ENCODE data around the gene DHX57. TPM values are rescaled to one million over a fixed set of nuclear protein-coding genes. Genes with fewer than 3 reads are reported as not detected.
"Not testable (repeated sequence)": the region's sequence is repeated elsewhere in the genome, so short reads cannot be mapped to it uniquely, and the experiment has no call there.

Gene DHX57
- total RNA-seq, 2 experiments from 2014 or later = 14.8 to 16.3 TPM

GRCh38 chr2:38778687-38779082 is 97.0 kb downstream of the DHX57 start:
- Mint-ChIP-seq H3K27ac (peak overlapping the region; percentile 98), H3K4me1 (peaks cover 17% of the 10 kb centered on the region), H3K4me3 (peak overlapping the region; percentile 99), H3K9me3 (no peaks in the 10 kb centered on the region), H3K27me3 (peaks cover 19% of the 10 kb centered on the region), H3K36me3 (peaks cover 14% of the 10 kb centered on the region)
- POLR2A ChIA-PET = interaction anchor here (0.6 to 3.5 kb wide), 2 partner anchors 28 to 91 kb away, joined by 3 to 40 read pairs; partner anchors contain the start of gene SRSF7
- DNase-seq (no peak), ATAC-seq (ENCODE audit: low read depth) (no peak)

DNA sequence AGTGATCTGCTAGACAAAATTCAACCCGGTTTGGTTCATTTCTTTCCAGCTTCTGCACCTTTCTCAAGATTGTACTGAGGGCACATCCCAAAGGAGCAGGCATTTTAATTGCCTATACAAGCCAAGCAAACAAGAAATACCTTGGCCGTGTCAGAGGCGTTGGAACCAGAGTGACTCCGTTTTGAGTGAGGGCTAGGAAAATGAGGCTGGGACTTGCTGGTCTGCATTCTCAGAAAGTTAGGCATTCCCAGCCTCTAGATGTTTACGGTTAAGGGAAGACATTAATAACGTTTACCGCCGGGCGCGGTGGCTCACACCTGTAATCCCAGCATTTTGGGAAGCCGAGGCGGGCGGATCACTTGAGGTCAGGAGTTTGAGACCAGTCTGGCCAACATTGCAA is 99.2 kb downstream of the DHX57 start:
- Mint-ChIP-seq H3K4me3 (peak overlapping the region; percentile 15), H3K36me3 (peaks cover 11% of the 10 kb centered on the region), H3K27ac (no peak overlapping the region), H3K4me1 (peaks cover 17% of the 10 kb centered on the region), H3K9me3 (no peaks in the 10 kb centered on the region), H3K27me3 (peaks cover 29% of the 10 kb centered on the region)
- DNase-seq (no peak), ATAC-seq (ENCODE audit: low read depth) (no peak)
- POLR2A ChIA-PET = interaction anchor here (3.5 kb wide), 1 partner anchor 25 kb away, joined by 40 read pairs; the partner anchor contains the start of gene SRSF7

GRCh38 chr2:38775921-38776225 is 99.9 kb downstream of the DHX57 start:
- H3K36me3 Mint-ChIP-seq = peaks cover 8% of the 10 kb centered on the region
- H3K4me1 Mint-ChIP-seq = peaks cover 17% of the 10 kb centered on the region
- H3K27me3 Mint-ChIP-seq = peaks cover 29% of the 10 kb centered on the region
- ATAC-seq (ENCODE audit: low read depth) (no peak), DNase-seq (no peak)
- H3K4me3 Mint-ChIP-seq = no peak overlapping the region
- POLR2A ChIA-PET = interaction anchor here (0.7 to 1.8 kb wide), 2 partner anchors 25 to 43 kb away, joined by 3 to 12 read pairs; partner anchors contain the start of gene SRSF7
- no peak overlapping the region for H3K27ac Mint-ChIP-seq
- H3K9me3 Mint-ChIP-seq = no peaks in the 10 kb centered on the region

DNA sequence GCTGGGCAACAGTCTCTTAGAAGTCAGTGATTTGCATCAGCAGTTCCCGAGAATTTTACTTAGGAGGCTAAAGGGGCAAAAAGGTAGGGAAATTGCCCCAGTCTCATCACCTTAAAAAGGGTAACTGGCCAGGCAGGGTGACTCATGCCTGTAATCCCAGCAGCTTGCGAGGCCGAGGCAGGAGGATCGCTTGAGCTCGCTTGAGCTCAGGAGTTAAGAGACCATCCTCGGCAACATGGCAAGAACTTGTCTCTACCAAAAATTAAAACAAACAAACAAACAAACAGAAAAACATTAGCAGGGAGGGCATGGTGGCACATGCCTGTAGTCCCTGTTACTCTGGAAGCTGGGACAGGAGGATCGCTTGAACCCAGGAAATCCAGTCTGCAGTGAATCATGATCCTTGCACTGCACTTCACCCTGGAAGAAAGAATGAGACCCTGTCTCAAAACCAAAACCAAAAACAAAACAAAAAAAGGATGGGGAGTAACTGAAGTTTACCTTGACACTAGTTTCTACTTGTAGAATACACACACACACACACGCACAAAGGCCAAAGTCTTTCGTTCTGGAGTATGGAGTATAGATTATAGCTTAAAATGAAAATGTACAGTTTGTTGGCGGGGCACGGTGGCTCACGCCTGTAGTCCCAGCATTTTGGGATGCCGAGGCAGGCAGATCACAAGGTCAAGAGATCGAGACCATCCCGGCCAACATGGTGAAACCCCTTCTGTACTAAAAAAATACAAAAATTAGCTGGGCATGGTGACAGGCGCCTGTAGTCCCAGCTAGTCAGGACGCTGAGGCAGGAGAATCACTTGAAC is 100.4 kb downstream of the DHX57 start:
- Mint-ChIP-seq H3K4me1 (peaks cover 19% of the 10 kb centered on the region), H3K27me3 (peaks cover 29% of the 10 kb centered on the region), H3K27ac (no peak overlapping the region), H3K9me3 (no peaks in the 10 kb centered on the region), H3K36me3 (peaks cover 4% of the 10 kb centered on the region), H3K4me3 (no peak overlapping the region)
- no peak for DNase-seq
- POLR2A ChIA-PET = interaction anchor here (0.7 to 1.8 kb wide), 2 partner anchors 24 to 43 kb away, joined by 3 to 12 read pairs; partner anchors contain the start of gene SRSF7
- ATAC-seq (ENCODE audit: low read depth) = no peak

- no peaks in the 10 kb centered on the region for H3K36me3 Mint-ChIP-seq
- peaks cover 24% of the 10 kb centered on the region for H3K27me3 Mint-ChIP-seq
- peaks cover 5% of the 10 kb centered on the region for H3K4me1 Mint-ChIP-seq
- POLR2A ChIA-PET = interaction anchor here (5.6 kb wide), 1 partner anchor 21 kb away, joined by 25 read pairs; the partner anchor contains the start of gene SRSF7
- no peaks in the 10 kb centered on the region for H3K9me3 Mint-ChIP-seq
- no peak overlapping the region for H3K27ac Mint-ChIP-seq
- no peak for DNase-seq
- H3K4me3 Mint-ChIP-seq = no peak overlapping the region
- no peak for ATAC-seq (ENCODE audit: low read depth)
Observed at GRCh38 chr2:38771632-38772031, 104.1 kb downstream of the DHX57 start.

DNA sequence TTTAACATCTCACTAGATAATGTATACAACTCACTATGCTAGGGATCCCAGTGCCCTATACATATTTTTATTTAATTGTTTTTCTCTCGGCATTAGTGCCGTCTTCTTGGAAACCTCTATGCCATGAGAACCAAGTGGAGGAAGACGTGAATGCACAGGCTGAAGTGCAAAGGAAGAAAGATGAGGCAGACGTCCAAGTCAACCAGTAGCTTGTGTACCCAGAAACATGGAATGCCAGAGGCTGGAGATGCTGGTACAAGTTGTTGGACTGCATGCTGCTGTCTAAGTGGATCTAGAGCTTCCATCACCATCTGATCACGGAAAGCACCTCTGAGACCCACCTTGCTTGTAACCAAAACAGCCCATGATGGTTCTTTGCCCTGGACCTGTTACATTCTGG is 110.2 kb downstream of the DHX57 start:
- ATAC-seq (ENCODE audit: low read depth) = no peak
- POLR2A ChIA-PET = interaction anchor here (2.2 kb wide), 1 partner anchor 15 kb away, joined by 9 read pairs; the partner anchor contains the start of gene SRSF7
- DNase-seq = no peak
- Mint-ChIP-seq H3K9me3 (no peaks in the 10 kb centered on the region), H3K27me3 (peaks cover 4% of the 10 kb centered on the region), H3K4me3 (no peak overlapping the region), H3K4me1 (peaks cover 6% of the 10 kb centered on the region), H3K27ac (no peak overlapping the region), H3K36me3 (peaks cover 2% of the 10 kb centered on the region)

DNA sequence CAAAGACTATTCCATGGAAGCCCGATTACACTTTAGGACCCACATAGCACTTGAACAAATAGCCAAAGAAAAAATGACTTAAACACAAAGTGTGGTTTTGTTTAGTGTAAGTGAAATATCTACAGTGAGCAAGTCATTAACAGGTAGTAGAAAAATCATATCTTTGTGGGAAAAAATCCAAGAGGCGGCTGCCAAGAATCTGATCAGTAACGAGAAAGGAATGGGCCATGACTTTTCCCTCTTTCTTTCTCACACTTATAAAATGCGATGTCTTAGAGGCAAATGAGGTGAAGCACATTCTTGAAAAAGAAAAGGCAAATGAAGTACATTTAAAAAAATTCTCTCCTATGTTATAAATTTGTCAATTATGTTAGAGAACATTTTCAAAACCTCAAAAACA is 110.6 kb downstream of the DHX57 start:
- no peak overlapping the region for H3K4me3 Mint-ChIP-seq
- peaks cover 2% of the 10 kb centered on the region for H3K36me3 Mint-ChIP-seq
- H3K4me1 Mint-ChIP-seq = peaks cover 6% of the 10 kb centered on the region
- ATAC-seq (ENCODE audit: low read depth) (no peak), DNase-seq (no peak)
- H3K27me3 Mint-ChIP-seq = peaks cover 4% of the 10 kb centered on the region
- POLR2A ChIA-PET = interaction anchor here (2.2 kb wide), 1 partner anchor 14 kb away, joined by 9 read pairs; the partner anchor contains the start of gene SRSF7
- no peaks in the 10 kb centered on the region for H3K9me3 Mint-ChIP-seq
- H3K27ac Mint-ChIP-seq = no peak overlapping the region

GRCh38 chr2:38763728-38764127 is 112.0 kb downstream of the DHX57 start:
- Mint-ChIP-seq H3K36me3 (peaks cover 2% of the 10 kb centered on the region), H3K9me3 (no peaks in the 10 kb centered on the region), H3K27ac (no peak overlapping the region), H3K4me3 (no peak overlapping the region), H3K27me3 (peaks cover 4% of the 10 kb centered on the region), H3K4me1 (peaks cover 6% of the 10 kb centered on the region)
- POLR2A ChIA-PET = interaction anchor here (3.5 kb wide), 1 partner anchor 13 kb away, joined by 62 read pairs; the partner anchor contains the start of gene SRSF7
- no peak for ATAC-seq (ENCODE audit: low read depth)
- DNase-seq = no peak

GRCh38 chr2:38763228-38763627 is 112.5 kb downstream of the DHX57 start:
- POLR2A ChIA-PET = interaction anchor here (3.5 kb wide), 1 partner anchor 12 kb away, joined by 62 read pairs; the partner anchor contains the start of gene SRSF7
- peaks cover 6% of the 10 kb centered on the region for H3K4me1 Mint-ChIP-seq
- H3K4me3 Mint-ChIP-seq = peak overlapping the region; percentile 25
- H3K27me3 Mint-ChIP-seq = peaks cover 4% of the 10 kb centered on the region
- ATAC-seq (ENCODE audit: low read depth) (peak; percentile 97), DNase-seq (no peak)
- H3K9me3 Mint-ChIP-seq = no peaks in the 10 kb centered on the region
- peaks cover 2% of the 10 kb centered on the region for H3K36me3 Mint-ChIP-seq
- no peak overlapping the region for H3K27ac Mint-ChIP-seq

- DNase-seq; H3K9me3 Mint-ChIP-seq; H3K27ac Mint-ChIP-seq; H3K4me3 Mint-ChIP-seq; POLR2A ChIA-PET; H3K36me3 Mint-ChIP-seq; H3K27me3 Mint-ChIP-seq; ATAC-seq (ENCODE audit: low read depth): not testable (repeated sequence)
- peaks cover 14% of the 10 kb centered on the region for H3K4me1 Mint-ChIP-seq
Observed at GRCh38 chr2:38755891-38756290, 119.8 kb downstream of the DHX57 start.

- Mint-ChIP-seq H3K27me3 (no peaks in the 10 kb centered on the region), H3K4me3 (peak overlapping the region; percentile 80), H3K27ac (peak overlapping the region; percentile 86), H3K4me1 (peaks cover 18% of the 10 kb centered on the region), H3K36me3 (peaks cover 12% of the 10 kb centered on the region), H3K9me3 (no peaks in the 10 kb centered on the region)
- no peak for DNase-seq
- no peak for ATAC-seq (ENCODE audit: low read depth)
- POLR2A ChIA-PET = interaction anchor here (0.5 kb wide), 1 partner anchor 862 kb away, joined by 4 read pairs; no protein-coding TSS in a partner anchor
Observed at GRCh38 chr2:38754506-38754905, 121.2 kb downstream of the DHX57 start.

DNA sequence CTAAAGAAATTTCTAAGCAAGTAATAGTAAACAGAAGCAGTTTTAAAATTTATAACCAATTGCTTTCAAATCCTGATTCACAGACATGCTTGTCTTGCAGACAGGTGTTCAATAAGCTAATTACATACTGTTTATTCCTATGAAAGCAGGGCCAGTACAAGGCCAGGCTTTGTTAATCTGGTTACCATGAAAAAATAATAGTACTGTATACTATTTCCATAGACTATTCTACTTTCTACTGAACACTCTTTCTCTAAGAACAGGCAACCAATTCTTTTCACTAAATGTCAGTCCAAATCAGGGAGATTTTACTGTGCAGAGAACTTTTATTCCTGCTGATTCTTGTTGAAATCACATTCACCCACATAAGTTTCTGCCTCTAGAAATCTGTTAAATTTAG is 121.7 kb downstream of the DHX57 start:
- no peaks in the 10 kb centered on the region for H3K9me3 Mint-ChIP-seq
- H3K4me3 Mint-ChIP-seq = peak overlapping the region; percentile 77
- POLR2A ChIA-PET = interaction anchor here (0.5 kb wide), 1 partner anchor 862 kb away, joined by 4 read pairs; no protein-coding TSS in a partner anchor
- peaks cover 15% of the 10 kb centered on the region for H3K36me3 Mint-ChIP-seq
- no peak for ATAC-seq (ENCODE audit: low read depth)
- H3K27me3 Mint-ChIP-seq = no peaks in the 10 kb centered on the region
- peaks cover 20% of the 10 kb centered on the region for H3K4me1 Mint-ChIP-seq
- peak overlapping the region; percentile 85 for H3K27ac Mint-ChIP-seq
- no peak for DNase-seq

- Mint-ChIP-seq H3K4me3 (peak overlapping the region; percentile 98), H3K4me1 (peaks cover 39% of the 10 kb centered on the region), H3K9me3 (no peaks in the 10 kb centered on the region), H3K27me3 (no peaks in the 10 kb centered on the region), H3K36me3 (peaks cover 35% of the 10 kb centered on the region), H3K27ac (peak overlapping the region; percentile 100)
- DNase-seq = no peak
- ATAC-seq (ENCODE audit: low read depth) = peak; percentile 19
- POLR2A ChIA-PET = interaction anchor here (0.5 to 3.2 kb wide), 57 partner anchors 8 to 1785 kb away, joined by 3 to 62 read pairs (median 6); partner anchors contain the start of genes ATL2, CYP1B1, DHX57 and GALM
Observed at GRCh38 chr2:38751596-38752410, 123.9 kb downstream of the DHX57 start.
